ENCODE data around the gene MRPL2.
A peak's percentile ranks its signal among the peaks of the same experiment; 100 is the strongest.

MRPL2 gene

DNA sequence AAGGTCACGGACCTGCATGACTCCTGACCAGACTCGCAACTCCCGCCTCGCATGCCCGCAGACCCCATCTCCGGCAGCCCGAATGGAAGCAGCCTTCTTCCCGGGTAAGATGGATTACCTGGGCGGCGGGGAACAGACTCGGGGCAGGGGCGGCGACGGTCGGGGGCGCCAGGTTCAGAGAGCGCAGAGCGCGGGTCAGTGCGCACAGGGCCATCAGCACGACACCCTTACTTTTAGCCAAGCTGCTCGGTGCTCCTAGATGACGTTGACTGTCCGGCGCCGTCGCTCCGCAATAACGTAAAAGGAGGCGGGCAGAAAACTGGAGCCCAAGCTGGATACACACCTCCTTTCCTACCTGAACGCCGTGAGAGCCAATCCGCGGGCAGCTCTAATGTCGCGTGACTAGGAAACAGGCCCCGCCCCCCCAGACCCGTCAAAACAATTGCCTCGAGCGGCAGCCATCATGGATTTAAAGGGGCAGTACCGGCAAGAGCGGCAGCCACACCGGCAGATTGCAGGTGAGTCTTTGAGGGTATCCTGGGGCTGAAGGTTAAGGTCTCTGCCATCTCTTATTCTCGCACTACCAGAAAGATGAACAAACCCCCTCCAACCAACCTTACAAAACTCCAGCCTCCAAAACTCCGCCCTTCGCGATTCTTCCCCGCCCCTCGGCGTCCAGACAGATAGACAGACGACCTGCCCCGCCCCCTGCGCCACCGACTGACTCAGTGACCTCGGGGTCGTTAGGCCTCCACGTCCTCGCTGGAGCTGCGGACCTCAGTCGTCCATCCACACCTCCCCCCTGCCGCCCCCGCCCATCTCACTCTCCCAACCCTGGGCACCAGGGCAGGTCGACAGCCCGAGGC lies at the start of gene MRPL2, which contains the start of gene KLC4:
Gene MRPL2 (minus strand): TSS at position 267 of the 866 bp plus-strand sequence. CDS start 53 bp downstream, at position 214.
Gene KLC4 (plus strand): TSS at position 464 of the 866 bp plus-strand sequence. CDS start 1,705 bp downstream, outside the sequence.
- peak; percentile 98 for DNase-seq

DNA sequence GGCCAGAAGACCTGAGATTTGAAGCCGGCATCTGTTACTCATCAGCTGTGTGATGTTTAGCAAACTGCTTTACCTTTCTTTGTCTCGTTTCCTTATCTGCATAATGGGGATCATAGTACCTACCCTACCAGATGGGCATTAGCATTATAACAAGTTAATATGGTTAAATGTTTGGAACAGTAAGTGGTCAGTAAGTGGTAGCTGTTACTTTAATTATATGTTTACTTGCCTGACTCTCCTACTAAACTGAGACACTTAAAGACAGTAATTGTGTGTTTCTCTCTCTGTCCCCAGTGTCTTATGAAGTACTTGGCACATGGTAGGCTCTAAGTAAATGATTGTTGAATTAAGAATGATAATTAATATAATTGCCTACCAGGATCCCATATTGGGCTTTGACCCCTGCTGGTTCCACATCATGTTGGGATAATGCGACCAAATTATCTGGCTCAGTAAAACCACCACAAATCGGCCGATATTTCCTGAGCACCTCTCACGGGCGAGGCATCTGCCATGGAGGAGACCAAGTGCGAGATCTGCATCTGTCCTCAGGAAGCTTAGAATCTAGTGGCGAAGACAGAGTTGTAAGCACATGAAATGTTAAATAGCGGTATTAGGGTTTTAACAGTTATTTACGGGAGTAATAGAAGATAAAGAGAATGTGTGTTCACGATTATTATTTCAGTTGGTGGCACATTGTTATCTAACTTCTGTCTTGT lies 48.3 kb upstream of the MRPL2 start:
- peak; percentile 89 for DNase-seq

- no peak for DNase-seq
Measured at GRCh38 chr6:43105538-43106222, 46.4 kb upstream of the MRPL2 start.

DNA sequence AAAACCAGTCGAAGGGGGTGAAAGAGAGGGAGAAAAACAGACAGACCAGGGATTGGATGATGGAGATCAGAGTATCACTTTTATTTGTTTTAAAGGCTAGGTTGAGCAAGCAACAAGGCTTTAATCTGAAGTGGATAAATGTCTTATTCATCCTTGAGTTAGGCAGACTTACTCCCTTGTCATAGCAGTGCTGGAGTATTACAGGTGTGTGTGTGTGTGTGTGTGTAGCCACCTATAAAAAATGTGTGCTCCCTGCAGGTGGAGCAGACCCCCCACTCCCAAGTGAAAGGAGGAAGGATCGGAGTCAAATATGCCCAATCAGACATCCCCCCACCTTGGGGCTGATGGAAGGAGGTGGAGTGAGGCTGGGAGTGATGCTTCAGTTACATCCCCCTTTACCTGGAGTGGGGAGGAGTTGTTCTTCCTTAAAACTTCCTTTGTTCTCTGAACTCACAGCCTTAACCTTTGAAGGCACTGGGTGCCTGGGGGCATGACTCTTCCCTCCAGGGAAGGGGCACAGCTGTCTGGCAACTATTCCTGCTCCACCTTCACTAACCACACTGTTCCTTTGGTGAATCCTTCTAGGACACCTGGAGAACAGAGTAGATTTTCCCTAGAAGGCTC lies 44.1 kb upstream of the MRPL2 start:
- no peak for DNase-seq

GRCh38 chr6:43101497-43101896 lies 42.3 kb upstream of the MRPL2 start:
- DNase-seq, result no peak

- DNase-seq, result no peak
Measured at GRCh38 chr6:43097502-43097901, 38.3 kb upstream of the MRPL2 start.

DNA sequence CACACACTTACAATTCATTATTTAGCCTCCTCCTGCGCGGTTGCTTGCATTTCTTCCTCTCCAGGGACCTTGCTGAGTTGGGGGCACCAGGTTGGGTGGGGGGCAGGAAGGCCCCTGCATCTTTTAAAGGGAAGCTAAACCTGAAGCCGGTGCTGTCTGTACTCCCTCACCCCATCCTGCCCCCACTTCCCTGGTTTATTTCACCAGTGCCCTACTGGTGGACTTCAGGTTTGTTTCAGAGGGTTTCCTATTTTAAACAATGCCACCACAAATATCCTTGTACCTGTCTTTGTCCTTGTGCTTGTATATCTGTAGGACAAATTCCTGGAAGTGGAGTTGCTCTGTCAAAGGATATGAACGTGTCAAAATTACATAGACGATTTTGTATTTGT lies 37.9 kb upstream of the MRPL2 start:
- no peak for DNase-seq

DNA sequence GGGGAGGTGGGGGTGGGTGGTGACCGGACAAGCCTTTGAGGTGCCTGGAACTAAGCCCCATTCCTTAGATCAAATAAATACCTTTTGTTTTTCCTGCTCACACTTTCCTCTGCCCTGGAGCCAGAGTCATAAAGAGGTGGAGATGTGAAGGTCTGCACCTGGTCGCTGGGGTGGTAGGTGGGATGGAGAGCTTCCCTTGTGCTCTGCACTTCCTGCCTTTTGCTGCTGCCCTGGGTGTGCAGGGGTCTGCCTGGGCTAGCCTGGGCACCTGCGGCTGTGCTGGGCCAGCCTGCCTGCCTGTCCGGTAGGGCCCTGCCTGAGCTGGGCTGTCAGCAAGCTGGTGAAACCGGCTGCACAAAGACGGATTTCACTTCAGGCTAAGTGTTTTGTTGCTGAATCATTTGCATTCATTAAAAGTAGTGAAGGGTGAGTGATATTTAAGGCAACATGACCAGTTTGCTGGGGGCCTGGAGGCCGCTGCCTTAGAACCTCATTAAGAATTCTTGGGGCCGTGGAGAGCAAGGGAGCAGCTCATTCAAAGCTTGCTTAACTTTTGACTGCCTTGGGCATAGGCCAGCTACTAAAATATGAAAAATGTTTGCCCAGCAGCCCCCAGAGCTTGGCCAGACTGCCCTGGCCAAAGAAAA lies 37.3 kb upstream of the MRPL2 start:
- no peak for DNase-seq

GRCh38 chr6:43095939-43096338 lies 36.7 kb upstream of the MRPL2 start:
- DNase-seq, result no peak

DNA sequence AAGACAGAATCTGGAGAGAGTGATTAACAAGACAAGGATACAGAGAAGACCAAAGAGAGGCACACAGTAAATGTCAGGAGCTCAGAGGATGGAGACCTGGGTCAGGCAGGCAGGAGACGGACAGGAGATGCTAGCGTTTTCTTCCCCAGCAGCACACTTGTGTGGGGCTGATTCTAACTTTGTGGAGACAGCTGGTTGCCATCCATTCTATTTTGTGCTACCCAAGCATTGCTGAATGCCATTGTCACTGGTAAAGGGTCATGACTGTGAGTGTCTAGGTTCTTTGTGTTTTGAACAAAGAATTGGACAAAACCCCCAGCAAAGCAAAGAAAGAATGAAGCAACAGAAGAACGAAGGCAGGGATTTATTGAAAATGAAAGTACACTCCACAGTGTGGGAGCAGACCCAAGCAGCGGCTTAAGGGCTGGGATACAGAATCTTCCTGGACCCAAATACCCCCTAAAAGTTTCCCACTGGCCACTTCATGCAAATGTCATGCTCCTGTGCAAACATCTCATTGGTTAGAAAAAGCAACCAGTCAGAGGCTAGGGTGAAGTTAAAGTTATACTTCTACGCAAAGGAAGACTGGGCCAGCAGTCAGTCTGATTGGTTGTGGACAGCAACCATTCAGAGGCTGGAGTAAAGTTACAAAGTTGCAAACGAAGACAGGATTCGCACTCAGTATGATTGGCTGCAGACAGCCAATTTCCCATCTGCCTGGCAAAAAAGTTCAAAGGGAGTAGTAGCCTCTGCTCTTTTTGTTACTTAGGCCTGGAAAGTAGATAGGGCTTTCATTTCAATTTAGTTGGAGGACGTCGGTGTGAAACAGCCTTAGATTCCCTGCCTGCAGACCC lies 34.4 kb upstream of the MRPL2 start:
- no peak for DNase-seq

DNA sequence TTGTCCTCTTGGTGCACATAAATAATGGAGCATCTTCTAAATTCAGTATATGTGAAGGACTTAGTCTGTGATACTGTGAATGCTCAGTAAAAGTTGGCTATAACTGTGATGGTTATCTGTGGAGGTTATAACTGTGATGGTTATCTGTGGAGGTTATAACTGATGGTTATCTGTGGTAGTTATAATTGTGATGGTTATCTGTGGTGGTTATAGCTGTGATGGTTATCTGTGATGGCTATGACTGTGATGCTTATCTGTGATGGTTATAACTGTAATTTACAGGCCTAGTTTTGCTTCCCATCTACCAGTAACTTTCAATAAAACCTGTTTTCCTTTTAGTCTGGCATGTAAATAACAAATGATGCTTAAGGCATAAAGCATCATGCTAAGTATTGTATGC lies 33.4 kb upstream of the MRPL2 start:
- DNase-seq, result no peak

DNA sequence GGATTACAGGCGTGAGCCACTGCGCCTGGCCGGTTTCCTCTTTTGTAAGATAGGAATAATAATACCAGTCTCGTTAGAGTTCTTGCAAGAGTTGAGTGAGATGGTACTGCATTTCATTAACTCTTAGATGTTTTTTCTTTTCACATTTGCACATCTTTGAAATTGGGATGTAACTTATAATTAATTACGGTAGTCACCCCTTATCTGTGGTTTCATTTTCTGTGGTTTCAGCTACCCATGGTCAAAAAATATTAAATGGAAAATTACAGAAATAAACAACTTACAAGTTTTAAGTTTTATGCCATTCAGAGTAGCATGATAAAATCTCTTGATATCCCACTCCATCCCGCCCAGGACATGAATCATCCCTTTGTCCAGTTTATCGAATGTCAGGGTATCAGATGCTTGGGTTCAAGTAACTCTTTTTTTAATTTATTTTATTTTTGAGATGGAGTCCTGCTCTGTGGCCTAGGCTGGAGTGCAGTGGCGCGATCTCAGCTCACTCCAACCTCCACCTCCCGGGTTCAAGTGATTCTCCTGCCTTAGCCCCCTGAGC lies 32.3 kb upstream of the MRPL2 start:
- no peak for DNase-seq

DNA sequence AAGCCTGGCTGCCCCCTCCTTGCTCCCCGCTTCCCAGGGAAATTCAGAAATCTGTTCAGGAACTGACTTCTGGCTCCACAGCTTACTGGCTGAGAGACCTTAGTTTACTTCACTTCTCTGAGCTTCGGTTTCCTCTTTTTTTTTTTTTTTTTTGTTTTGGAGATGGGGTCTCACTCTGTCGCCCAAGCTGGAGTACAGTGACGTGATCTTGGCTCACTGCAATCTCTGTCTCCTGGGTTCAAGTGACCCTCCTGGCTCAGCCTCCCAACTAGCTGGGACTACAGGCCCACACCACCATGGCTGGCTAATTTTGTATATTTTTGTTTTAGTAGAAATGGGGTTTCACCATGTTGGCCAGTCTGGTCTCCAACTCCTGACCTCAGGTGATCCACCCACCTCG lies 31.8 kb upstream of the MRPL2 start:
- DNase-seq, result no peak

GRCh38 chr6:43090559-43090956 lies 31.3 kb upstream of the MRPL2 start:
- no peak for DNase-seq

DNA sequence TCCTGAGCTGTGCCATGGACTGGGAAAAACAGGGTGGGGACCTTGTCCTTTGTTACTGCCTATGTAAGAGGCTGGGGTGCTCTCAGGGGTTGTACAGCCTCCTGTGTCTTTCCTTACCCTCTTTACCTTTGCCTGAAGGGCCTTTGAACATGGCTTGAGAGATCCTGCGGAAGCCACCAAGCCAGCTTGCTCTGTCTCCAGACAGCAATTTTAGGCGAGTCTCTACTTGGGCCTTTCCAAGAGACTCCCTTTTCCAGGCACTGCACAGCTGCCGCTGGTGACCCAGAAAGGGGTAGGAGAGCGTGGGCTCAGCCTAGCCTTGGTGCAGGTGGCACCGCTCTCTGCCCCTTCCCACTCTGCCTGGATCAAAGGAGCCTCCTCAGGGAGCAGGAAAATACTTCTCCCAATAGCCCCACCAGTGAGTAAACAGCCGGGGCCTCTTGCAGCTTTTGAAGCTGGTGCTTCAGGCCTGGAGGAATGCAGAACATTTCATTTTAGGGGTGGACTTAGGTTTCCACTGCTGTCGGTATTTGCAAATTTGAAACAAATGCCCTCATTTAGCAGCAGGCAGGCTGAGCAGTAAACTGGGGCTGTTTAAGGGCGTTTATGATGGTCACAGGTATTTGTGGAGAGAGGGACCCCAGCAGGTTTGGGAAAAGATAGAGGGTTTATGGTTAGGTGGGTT lies 30.8 kb upstream of the MRPL2 start:
- no peak for DNase-seq

DNA sequence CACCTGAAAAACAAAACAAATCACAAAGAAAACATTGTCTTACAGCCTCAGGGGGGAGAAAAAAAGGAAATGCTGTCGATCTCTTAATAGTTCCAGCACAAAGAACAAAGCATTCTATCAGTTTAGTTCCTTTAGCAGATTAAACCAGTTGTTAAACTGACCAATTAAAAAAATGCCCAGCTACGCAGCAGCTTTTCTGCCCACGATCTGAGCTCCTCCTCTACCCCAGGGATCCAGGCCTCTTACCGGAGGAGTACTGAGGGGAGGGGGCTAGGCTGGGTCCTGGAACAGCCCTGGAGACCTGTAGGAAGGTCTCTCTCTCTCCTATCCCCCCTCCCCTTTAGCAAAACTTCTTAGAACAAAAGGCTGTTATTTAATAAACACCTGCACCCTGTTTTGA lies 30.2 kb upstream of the MRPL2 start:
- DNase-seq, result no peak

GRCh38 chr6:43088654-43089056 lies 29.4 kb upstream of the MRPL2 start:
- DNase-seq, result no peak

GRCh38 chr6:43086022-43086658 lies 26.9 kb upstream of the MRPL2 start:
- DNase-seq, result no peak

- no peak for DNase-seq
Measured at GRCh38 chr6:43082806-43083655, 23.8 kb upstream of the MRPL2 start.

All from COR-L47 (cell line).